Measurements from ENCODE around the gene CCDC47. TPM values are rescaled to one million over a fixed set of nuclear protein-coding genes. Genes with fewer than 3 reads are reported as not detected.

Gene CCDC47
- total RNA-seq, 5 donors from 2014 or later (not counting 1 experiment from before 2014, with no cell fraction given) = 25.4 to 37.0 (median 33.0) TPM

DNA sequence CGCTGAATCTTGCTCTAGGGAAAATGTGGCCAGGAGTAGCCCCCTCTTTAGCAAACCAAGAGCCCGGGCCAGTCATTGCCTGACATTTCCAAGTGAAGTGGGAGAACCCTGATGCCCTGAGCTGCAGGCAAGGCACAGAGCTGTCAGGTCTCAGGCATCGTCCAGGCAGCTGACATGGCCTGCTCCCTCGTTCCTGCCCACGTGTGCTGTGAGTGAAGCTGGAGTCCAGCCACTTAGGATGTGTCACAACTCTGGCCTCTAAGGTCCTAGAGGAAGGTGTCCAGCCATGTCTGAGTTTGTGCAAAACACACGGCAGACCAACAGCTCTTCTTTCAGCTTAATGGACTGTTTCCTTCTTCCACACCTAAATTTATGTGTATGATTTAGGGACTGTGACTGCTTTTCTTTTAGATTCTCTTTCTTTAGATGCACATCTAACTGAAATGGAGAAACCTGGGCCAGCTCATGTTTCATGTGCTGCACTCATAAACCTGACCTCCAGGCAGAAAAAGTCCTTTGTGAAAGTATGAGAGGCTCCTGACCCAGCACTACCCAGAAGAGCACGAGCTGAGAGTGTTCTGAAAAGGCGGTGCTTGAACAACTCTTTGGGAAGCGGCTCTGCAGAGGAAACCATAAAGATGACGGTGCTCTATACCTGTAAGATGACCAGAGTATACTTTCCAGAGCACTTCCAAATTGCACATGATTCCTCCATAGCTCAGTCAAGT, 58.7 kb downstream of the CCDC47 start:
- Mint-ChIP-seq H3K4me1 (peaks cover 10 to 18% (median 14%) of the 10 kb centered on the region in 3 donors), H3K36me3 (peaks cover 10% of the 10 kb centered on the region), H3K27ac (peak overlapping the region in 1 of 2 donors; percentile 34), H3K9me3 (no peaks in the 10 kb centered on the region), H3K4me3 (no peak overlapping the region), H3K27me3 (no peaks in the 10 kb centered on the region)
- peaks cover 5 to 12% of the 10 kb centered on the region in 2 experiments for H3K4me1 ChIP-seq (ENCODE audit: control insufficient read depth in 1 of 2, extremely low read depth in 1 of 2, insufficient read depth in 2 of 2, low read length in 2 of 2)
- 97% methylated on average over 9 of the region's 10 CpGs for WGBS (ENCODE audit: insufficient coverage)
- no peaks in the 10 kb centered on the region for H3K27me3 ChIP-seq (replicated peaks in 1 of 2; ENCODE audit: control insufficient read depth in 2 of 2, extremely low read depth in 1 of 2, insufficient read depth in 2 of 2, low read length in 1 of 2)
- DNase-seq (no peak), ATAC-seq (replicated peaks in 1 of 4) (no peak)
- ChIA-PET POLR2A (no interaction called here), CTCF (interaction anchor here in 1 of 2 donors (0.5 kb wide), 1 partner anchor 54 kb away, joined by 6 read pairs; no protein-coding TSS in a partner anchor)
- peaks cover 10 to 36% of the 10 kb centered on the region in 2 donors for H3K36me3 ChIP-seq (ENCODE audit: control insufficient read depth in 2 of 2, extremely low read depth in 1 of 2, insufficient read depth in 1 of 2, low read length in 1 of 2)
- H3K9me3 ChIP-seq = no peaks in the 10 kb centered on the region
- no peak overlapping the region for H3K4me3 ChIP-seq (ENCODE audit: control insufficient read depth in 1 of 2, extremely low read depth in 1 of 2, low read length in 1 of 2)
- H3K27ac ChIP-seq (ENCODE audit: low read length) = no peak overlapping the region

DNA sequence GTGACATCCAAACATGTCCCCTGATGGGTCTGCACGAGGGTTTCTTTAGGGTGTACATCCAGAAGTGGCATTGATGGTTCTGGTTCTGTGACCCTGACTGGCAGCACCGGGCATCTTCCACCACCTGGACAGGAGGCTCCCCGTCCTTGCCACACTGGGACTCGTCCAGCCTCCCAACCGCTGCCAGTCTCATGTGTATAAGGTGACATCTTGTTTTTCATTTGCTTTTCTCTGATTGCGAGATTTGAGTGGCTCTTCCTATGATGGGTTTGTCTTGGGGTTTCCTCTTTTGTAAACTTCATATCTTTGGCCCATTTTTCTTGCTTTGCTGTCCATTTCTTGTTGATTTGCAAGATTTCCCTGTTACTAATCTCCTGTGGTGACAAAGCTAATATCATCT, 64.3 kb downstream of the CCDC47 start:
- ATAC-seq (replicated peaks in 1 of 4) (no peak), DNase-seq (no peak)
- Mint-ChIP-seq H3K4me3 (peak overlapping the region in 1 of 3 donors; percentile 88), H3K27me3 (no peaks in the 10 kb centered on the region), H3K4me1 (peaks cover 57 to 65% (median 64%) of the 10 kb centered on the region in 3 donors), H3K36me3 (peaks cover 14% of the 10 kb centered on the region), H3K27ac (peak overlapping the region; percentile 87 to 97), H3K9me3 (no peaks in the 10 kb centered on the region)
- Histone ChIP-seq H3K27ac (ENCODE audit: low read length) (peak overlapping the region; percentile 52), H3K27me3 (replicated peaks in 1 of 2; ENCODE audit: control insufficient read depth in 2 of 2, extremely low read depth in 1 of 2, insufficient read depth in 2 of 2, low read length in 1 of 2) (no peaks in the 10 kb centered on the region), H3K9me3 (no peaks in the 10 kb centered on the region), H3K4me1 (ENCODE audit: control insufficient read depth in 1 of 2, extremely low read depth in 1 of 2, insufficient read depth in 2 of 2, low read length in 2 of 2) (peaks cover 39 to 63% of the 10 kb centered on the region in 2 experiments), H3K4me3 (ENCODE audit: control insufficient read depth in 1 of 2, extremely low read depth in 1 of 2, low read length in 1 of 2) (no peak overlapping the region), H3K36me3 (ENCODE audit: control insufficient read depth in 2 of 2, extremely low read depth in 1 of 2, insufficient read depth in 1 of 2, low read length in 1 of 2) (peaks cover 0 to 24% of the 10 kb centered on the region in 2 donors)
- POLR2A ChIA-PET = interaction anchor here in 1 of 2 donors (1.2 to 4.6 kb wide), 2 partner anchors 11 to 14 kb away, joined by 9 to 41 read pairs; no protein-coding TSS in a partner anchor
- WGBS (ENCODE audit: insufficient coverage) = 90% methylated on average over 2 of the region's 6 CpGs
- CTCF ChIA-PET = interaction anchor here (0.7 to 3.9 kb wide), 5 partner anchors 13 to 284 kb away, joined by 3 to 70 read pairs (median 8); no protein-coding TSS in a partner anchor

DNA sequence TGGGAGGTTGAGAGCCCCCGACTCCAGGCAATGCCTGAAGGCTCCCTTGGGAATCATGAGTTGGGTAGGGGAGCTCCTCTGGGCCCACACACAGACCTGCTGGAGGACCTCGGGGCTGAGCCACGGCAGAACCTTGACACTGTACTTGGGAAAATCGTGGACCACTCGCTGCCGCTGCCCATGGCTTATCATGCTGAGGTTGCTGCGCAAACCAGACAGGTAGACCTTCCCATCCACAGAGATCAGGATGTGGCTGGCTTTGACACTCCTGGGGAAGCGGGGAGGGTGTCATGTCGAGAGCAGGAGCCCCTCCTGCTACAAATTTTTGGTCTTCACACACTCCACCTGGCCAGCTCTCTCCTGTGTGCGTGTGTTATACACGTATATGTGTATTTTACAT, 66.2 kb downstream of the CCDC47 start:
- Histone ChIP-seq H3K27ac (ENCODE audit: low read length) (peak overlapping the region; percentile 84), H3K36me3 (ENCODE audit: control insufficient read depth in 2 of 2, extremely low read depth in 1 of 2, insufficient read depth in 1 of 2, low read length in 1 of 2) (peaks cover 7 to 26% of the 10 kb centered on the region in 2 donors), H3K4me3 (ENCODE audit: control insufficient read depth in 1 of 2, extremely low read depth in 1 of 2, low read length in 1 of 2) (peak overlapping the region; percentile 7 to 24), H3K4me1 (ENCODE audit: control insufficient read depth in 1 of 2, extremely low read depth in 1 of 2, insufficient read depth in 2 of 2, low read length in 2 of 2) (peaks cover 57 to 82% of the 10 kb centered on the region in 2 experiments), H3K27me3 (replicated peaks in 1 of 2; ENCODE audit: control insufficient read depth in 2 of 2, extremely low read depth in 1 of 2, insufficient read depth in 2 of 2, low read length in 1 of 2) (no peaks in the 10 kb centered on the region), H3K9me3 (no peaks in the 10 kb centered on the region)
- Mint-ChIP-seq H3K4me3 (peak overlapping the region; percentile 71 to 88 (median 74)), H3K27me3 (no peaks in the 10 kb centered on the region), H3K27ac (peak overlapping the region; percentile 92 to 97), H3K4me1 (peaks cover 77 to 83% (median 83%) of the 10 kb centered on the region in 3 donors), H3K9me3 (no peaks in the 10 kb centered on the region), H3K36me3 (peaks cover 23% of the 10 kb centered on the region)
- WGBS (ENCODE audit: insufficient coverage) = no CpG with 5 or more reads among the region's 11 CpGs
- peak; percentile 8 to 64 (median 16) for ATAC-seq (replicated peaks in 1 of 4)
- ChIA-PET CTCF (interaction anchor here in 1 of 2 donors (0.6 to 3.5 kb wide), 4 partner anchors 9 to 85 kb away, joined by 3 to 24 read pairs (median 4); partner anchors contain the start of gene MAP3K3), POLR2A (interaction anchor here (0.6 to 4.6 kb wide), 5 partner anchors 9 to 67 kb away, joined by 3 to 41 read pairs (median 4); partner anchors contain the start of gene DDX42 (in 1 of the 2))
- peak in 19 of 35 experiments; percentile 26 to 65 (median 41) for DNase-seq

DNA sequence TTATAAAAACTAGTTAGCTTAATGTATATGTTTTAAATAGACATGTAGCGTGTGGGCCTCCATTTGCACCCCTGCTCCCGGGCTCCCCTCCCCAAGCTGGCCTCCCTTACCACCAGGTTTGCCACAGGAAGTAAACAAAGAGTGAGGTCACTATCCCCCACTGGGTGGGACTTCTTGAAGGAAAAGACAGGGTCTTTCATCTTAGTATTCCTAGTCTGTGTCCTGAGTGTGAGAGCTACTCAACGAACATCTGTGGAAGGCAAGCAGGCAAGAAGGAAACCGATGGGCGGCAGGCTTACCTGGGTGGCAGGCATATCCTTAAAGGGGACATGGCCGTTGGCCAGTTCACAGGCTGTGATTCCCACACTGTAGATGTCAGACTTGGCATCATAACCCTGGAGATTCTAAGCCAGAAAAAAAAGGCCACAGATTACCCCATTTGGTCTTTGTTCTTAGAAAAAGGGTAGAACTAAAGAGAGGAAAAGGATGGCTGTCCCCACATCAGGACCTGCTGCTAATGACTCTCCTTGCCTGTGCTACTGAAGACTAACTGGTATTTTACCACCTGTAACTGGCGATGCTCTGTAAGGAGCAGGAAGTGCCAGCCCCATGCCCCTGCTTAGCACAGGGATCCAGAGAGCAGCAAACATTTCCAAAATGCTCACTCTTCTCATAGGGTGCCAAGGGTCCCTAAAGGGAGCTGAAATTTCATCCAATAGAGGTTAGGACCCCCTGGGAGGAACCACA, 66.9 kb downstream of the CCDC47 start:
- Mint-ChIP-seq H3K27ac (peak overlapping the region; percentile 92 to 97), H3K4me1 (peaks cover 84 to 89% (median 86%) of the 10 kb centered on the region in 3 donors), H3K9me3 (no peaks in the 10 kb centered on the region), H3K4me3 (peak overlapping the region; percentile 71 to 88 (median 74)), H3K36me3 (peaks cover 23% of the 10 kb centered on the region), H3K27me3 (no peaks in the 10 kb centered on the region)
- Histone ChIP-seq H3K4me1 (ENCODE audit: control insufficient read depth in 1 of 2, extremely low read depth in 1 of 2, insufficient read depth in 2 of 2, low read length in 2 of 2) (peaks cover 58 to 88% of the 10 kb centered on the region in 2 experiments), H3K9me3 (no peaks in the 10 kb centered on the region), H3K36me3 (ENCODE audit: control insufficient read depth in 2 of 2, extremely low read depth in 1 of 2, insufficient read depth in 1 of 2, low read length in 1 of 2) (peaks cover 7 to 19% of the 10 kb centered on the region in 2 donors), H3K27ac (ENCODE audit: low read length) (peak overlapping the region; percentile 84), H3K27me3 (replicated peaks in 1 of 2; ENCODE audit: control insufficient read depth in 2 of 2, extremely low read depth in 1 of 2, insufficient read depth in 2 of 2, low read length in 1 of 2) (no peaks in the 10 kb centered on the region), H3K4me3 (ENCODE audit: control insufficient read depth in 1 of 2, extremely low read depth in 1 of 2, low read length in 1 of 2) (peak overlapping the region; percentile 7 to 24)
- peak in 2 of 35 experiments; percentile 23 to 51 for DNase-seq
- peak in 3 of 4 experiments; percentile 6 to 16 (median 11) for ATAC-seq (replicated peaks in 1 of 4)
- 15% methylated on average over 4 of the region's 7 CpGs for WGBS (ENCODE audit: insufficient coverage)
- CTCF ChIA-PET = interaction anchor here in 1 of 2 donors (0.9 to 3.5 kb wide), 2 partner anchors 9 to 85 kb away, joined by 6 to 24 read pairs; partner anchors contain the start of gene MAP3K3
- POLR2A ChIA-PET = interaction anchor here (1.3 to 4.6 kb wide), 3 partner anchors 9 to 12 kb away, joined by 4 to 41 read pairs (median 9); no protein-coding TSS in a partner anchor

DNA sequence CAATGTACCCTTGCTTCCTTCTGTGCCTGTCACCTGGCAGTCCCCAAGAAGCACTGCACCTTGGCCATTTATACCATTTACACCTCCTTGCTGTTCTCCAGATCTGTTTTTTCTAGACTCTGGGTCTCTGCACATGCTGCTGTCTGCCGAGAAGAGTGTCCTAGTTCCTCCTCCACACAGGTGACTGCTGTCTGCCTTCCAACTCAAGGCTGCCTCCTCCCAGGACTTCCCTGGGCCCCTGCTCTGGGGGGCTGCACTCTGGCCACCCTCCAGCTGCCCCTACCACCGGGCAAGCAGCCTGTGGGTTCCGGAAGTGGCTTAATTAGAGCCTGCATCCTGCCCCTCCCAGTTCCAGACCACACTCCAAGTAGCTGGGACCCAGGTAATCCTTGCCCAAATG, 67.7 kb downstream of the CCDC47 start:
- Mint-ChIP-seq H3K9me3 (no peaks in the 10 kb centered on the region), H3K27ac (peak overlapping the region; percentile 92 to 97), H3K4me1 (peaks cover 86 to 90% (median 88%) of the 10 kb centered on the region in 3 donors), H3K4me3 (peak overlapping the region; percentile 57 to 88 (median 71)), H3K36me3 (peaks cover 23% of the 10 kb centered on the region), H3K27me3 (no peaks in the 10 kb centered on the region)
- Histone ChIP-seq H3K4me1 (ENCODE audit: control insufficient read depth in 1 of 2, extremely low read depth in 1 of 2, insufficient read depth in 2 of 2, low read length in 2 of 2) (peaks cover 58 to 94% of the 10 kb centered on the region in 2 experiments), H3K27me3 (replicated peaks in 1 of 2; ENCODE audit: control insufficient read depth in 2 of 2, extremely low read depth in 1 of 2, insufficient read depth in 2 of 2, low read length in 1 of 2) (no peaks in the 10 kb centered on the region), H3K9me3 (no peaks in the 10 kb centered on the region), H3K27ac (ENCODE audit: low read length) (peak overlapping the region; percentile 84), H3K36me3 (ENCODE audit: control insufficient read depth in 2 of 2, extremely low read depth in 1 of 2, insufficient read depth in 1 of 2, low read length in 1 of 2) (peaks cover 7 to 19% of the 10 kb centered on the region in 2 donors), H3K4me3 (ENCODE audit: control insufficient read depth in 1 of 2, extremely low read depth in 1 of 2, low read length in 1 of 2) (no peak overlapping the region)
- WGBS (ENCODE audit: insufficient coverage) = 32% methylated on average over 3 of the region's 3 CpGs
- ATAC-seq (replicated peaks in 1 of 4) (no peak), DNase-seq (peak in 2 of 35 experiments; percentile 19 to 39)
- ChIA-PET CTCF (interaction anchor here in 1 of 2 donors (3.5 kb wide), 1 partner anchor 8 kb away, joined by 24 read pairs; no protein-coding TSS in a partner anchor), POLR2A (interaction anchor here in 1 of 2 donors (1.3 kb wide), 1 partner anchor 11 kb away, joined by 4 read pairs; no protein-coding TSS in a partner anchor)
